ENCODE measurements around the gene PPCDC.

PPCDC gene

DNA sequence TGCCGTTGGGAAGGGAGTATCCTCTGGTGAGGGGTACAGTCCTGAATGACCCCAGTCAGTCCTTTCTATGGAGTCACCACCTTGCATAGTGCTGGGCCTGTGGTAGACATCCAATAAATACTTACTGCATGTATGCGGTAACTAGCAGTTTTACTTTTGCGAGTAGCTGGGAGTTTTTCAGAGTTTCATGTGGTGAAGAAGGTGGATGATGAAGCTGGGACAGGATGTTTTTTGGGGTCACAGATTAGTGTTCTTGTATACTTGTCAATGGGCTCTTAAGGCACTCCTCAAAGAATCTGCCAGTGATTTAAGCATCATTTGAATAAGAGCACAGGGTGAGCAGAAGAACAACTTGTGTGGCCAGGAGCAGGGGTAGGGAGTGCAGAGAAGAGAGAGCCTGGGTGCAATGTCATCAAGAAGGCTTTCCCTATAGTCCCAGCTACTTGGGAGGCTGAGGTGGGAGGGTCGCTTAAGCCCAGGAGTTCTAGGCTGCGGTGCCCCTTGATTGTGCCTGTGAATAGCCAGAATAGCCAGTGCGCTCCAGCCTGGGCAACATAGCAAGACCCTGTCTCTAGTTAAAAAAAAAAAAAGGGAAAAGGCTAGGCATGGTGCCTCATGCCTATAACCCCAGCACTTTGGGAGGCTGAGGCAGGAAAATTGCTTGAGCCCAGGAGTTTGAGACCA is 22.1 kb downstream of the PPCDC start:
- no peak for DNase-seq

DNA sequence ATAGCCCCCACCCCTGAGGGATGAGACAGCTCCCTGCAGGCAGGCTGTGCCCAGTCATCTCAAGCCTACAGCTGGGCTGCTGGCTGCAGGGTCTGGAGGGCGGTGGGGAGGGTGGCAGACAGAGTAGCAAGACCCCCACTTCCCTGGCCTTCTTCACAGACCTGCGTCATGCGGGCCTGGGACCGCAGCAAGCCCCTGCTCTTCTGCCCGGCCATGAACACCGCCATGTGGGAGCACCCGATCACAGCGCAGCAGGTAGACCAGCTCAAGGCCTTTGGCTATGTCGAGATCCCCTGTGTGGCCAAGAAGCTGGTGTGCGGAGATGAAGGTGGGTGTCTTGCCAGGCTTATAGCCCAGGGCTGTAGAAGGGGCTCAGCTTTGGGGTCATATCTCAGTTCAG is 25.0 kb downstream of the PPCDC start:
- DNase-seq: no peak

DNA sequence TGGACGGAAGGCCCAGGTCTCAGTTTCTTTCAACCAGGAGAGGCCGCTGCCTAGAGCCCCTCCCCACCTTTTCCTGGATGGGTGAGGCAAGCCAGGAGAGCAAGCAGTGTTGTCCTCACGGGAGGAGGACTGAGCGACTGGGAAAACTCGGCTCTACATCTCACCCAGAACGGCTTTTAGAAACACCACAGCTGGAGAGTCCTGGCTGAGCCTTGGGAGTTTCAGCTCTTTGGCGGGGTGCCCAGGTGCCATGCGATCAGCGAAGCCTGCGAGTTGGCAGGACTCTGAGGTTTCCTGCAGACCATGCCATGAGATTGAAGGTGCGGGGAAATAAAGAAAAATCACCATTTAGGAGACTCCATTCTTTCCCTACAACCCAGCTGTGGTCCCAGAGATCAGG is 26.0 kb downstream of the PPCDC start:
- peak; percentile 92 for DNase-seq

DNA sequence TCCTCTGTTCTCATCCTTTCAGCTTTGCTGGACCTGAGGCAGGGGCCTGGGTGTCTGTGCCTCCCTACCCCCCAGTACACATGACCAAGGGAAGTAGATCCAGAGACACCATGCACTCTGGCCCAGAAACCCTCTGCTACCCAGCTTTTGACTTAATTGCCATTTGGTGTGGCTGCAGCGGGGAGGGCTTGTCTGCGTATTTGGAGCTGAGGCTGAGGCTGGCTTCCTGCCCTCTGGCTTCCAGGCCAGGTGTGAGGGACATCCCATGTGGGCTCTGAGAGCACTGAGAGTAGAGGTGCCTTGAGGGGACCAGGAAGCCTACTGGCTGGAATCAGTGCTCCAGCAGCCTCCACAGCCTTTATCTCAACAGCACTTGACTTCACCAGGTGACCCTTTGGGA is 26.9 kb downstream of the PPCDC start:
- no peak for DNase-seq

DNA sequence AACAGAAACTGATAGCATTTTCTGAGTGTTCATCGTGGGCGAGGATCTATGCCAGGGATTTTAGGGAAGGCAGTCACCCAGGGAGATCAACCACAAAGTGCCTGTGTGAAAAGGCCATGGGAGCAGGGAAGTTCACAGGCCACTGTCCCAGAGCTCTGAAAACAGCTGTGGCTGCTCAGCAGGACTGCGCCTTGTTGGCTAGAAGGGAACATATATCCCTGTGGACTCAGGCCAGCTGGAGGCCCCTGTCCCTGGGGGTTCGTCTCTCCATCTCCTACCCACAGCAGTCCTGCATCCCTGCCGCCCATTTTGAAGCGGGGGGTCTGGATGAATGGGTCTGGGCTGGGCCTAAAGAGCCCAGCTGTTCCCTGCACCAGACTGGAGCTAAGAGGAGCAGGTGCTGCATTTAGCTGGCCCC is 27.8 kb downstream of the PPCDC start:
- peak; percentile 77 for DNase-seq

GRCh38 chr15:75051711-75052110 is 28.3 kb downstream of the PPCDC start:
- DNase-seq: no peak

- no peak for DNase-seq
These were observed 29.8 kb downstream of the PPCDC start for GRCh38 chr15:75052972-75053747.

GRCh38 chr15:75053748-75054125 is 30.3 kb downstream of the PPCDC start:
- DNase-seq: no peak

- no peak for DNase-seq
These were observed 30.9 kb downstream of the PPCDC start for GRCh38 chr15:75054172-75054897.

DNA sequence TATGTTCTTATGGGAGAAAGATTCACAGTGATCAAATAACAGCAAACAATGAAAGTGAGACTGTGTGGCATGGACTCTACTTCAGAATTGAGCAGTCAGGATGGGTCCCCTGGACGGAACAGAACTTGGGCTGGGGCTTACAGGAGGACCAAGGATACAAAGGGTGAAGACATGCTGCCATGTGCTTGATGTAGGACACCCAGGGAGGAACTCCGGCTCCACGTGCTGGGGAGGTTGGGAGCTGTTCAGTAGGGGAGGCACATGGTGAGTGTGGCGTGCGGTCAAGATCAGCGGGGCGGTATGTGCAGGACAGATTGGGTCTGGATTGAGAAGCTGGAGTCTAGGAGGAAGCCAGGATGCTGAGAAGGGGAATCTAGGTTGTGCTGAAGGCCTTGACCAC is 32.6 kb downstream of the PPCDC start:
- DNase-seq: no peak

DNA sequence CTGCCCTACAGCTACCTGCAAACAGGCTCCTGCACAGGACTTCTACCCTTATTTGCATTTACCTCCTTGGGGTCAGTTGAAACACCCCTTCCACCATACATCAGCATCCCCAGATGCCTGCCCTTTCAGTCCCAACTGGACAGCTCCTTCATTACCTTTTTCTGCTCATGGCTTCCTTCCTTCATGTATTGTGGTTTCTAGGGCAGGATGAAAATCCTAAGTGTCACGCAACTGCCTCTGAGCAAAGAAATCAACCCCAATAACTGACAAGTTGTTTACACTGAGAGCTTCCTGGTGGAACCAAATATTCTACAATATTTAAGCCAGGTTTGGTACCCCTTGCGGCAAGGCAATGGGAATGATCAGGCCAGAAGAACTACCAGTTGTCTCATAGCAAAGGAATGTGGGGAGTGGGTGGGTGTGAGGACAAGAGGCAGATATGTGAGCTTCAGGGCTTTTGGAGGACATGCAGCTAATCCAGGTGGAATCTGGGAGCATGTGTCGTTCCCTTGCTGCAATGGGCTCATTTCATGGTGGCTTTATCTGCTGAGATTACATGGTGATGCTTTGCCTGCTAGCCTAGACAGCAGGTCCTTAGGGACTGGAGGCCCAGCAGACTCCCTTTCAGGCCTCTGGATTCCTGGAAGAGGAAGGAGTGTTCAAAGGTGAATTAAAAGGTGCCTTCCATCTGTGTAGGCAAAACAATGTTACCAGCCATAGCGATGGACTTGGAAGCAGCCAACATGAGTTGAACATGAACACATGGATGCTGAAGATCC is 34.9 kb downstream of the PPCDC start:
- DNase-seq: no peak

DNA sequence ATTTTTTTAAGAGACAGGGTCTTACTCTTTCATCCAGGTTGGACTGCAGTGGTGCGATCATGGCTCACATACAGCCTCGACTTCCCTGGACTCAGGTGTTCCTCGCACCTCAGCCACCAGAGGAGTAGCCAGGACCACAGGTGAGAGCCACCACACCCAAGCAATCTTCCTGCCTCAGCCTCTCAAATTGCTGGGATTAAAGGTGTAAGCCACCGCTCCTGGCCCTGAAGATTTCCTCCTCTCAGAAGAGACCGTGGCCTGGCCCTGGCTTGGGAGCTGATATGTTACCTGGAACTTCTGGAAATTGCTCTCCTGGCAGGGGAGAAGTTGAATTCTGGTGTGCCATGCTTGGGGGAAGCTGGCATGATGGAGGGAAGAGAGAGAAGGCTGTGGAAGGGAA is 36.2 kb downstream of the PPCDC start:
- no peak for DNase-seq

DNA sequence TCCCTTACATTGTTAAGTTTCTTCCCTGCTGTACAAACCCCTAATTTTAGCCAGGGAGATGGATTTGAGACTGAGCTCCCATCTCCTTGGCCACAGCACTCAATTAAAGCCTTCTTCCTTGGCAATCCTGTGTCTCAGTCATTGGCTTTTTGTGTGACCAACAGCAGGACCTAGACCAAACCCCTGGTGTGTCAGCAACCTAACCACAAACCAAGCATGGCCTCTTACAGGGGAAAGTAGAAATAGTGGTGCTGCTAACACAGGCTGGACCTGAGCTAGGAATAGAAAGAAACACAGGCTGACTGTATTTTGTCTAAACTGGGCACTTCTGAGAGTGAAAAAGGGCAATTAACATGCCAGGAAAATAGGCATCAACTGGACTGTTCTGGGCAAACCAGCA is 37.9 kb downstream of the PPCDC start:
- DNase-seq: no peak

DNA sequence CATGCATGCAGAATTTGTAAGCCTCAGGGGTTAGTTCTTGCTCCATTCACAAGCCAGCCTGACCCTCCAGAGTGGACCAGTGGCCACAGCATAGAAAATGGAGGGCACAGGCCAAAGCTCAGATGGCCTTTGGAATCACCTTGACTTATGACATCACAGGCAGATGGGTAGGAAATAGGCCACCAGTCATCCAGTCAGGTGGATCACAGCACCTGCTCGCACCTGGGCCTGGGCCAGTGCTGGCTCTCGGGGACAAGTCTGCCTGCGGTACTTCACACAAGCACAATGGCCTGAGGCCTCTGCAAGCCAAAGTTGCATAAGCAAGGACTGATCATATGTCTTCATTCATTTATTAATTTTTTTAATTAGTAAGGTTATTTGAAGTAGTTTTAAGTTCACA is 39.3 kb downstream of the PPCDC start:
- no peak for DNase-seq

- DNase-seq: no peak
These were observed 39.9 kb downstream of the PPCDC start for GRCh38 chr15:75063338-75063737.

DNA sequence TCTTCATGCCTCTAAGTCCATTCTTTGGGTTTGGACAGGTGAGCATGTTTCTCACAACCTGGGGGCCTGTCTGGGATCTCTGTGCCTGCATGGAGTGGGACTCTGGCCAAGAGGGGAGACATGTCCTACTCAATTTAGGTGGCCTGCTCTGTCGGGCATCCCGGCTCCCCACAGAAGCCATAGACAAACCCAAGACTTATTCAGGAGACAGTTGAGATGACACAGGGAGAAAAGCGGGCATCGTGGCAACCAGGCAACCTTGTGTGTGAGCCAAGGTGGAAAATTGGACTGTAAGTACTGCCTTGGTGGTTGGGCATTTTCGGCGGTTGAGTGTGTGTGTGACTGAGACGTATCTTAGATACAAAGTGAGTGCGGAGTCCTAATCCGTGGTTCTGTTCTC is 40.5 kb downstream of the PPCDC start:
- DNase-seq: no peak

- DNase-seq: no peak
These were observed 41.5 kb downstream of the PPCDC start for GRCh38 chr15:75064846-75065245.

- peak; percentile 89 for DNase-seq
These were observed 42.1 kb downstream of the PPCDC start for GRCh38 chr15:75065467-75065850.

DNA sequence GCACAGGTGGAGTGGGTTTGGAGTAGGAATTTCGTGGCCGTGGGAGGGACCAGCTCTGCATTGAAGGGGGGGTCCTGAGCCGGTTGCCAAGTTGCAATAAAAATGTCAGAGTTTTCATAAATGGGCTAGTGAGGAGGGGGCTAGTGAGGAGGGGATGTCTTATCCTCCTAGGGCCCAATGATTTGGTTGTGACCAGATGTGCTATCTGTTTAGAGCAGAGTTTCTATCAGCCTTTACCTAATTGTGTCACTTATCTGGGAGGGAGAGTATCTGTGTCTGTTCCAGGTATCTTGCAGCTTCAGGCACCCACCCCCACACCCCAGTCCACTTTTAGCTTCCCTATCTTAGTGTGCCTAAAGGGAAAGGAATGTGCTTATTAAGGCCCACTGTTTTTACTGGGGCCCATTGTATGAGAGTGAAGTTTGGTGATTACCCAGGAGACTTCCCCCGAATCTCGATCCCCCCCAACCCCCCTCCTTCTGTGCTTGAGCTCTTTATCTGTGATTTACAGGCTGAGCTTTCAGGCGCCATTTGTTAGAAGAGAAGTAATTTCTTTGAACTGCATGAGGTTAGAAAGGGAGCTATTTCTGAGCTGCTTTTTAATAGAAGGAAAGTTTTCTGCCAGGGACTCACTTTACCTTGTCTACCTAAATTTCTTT is 42.6 kb downstream of the PPCDC start:
- peak; percentile 35 for DNase-seq

- DNase-seq: no peak
These were observed 43.9 kb downstream of the PPCDC start for GRCh38 chr15:75067123-75067830.

DNA sequence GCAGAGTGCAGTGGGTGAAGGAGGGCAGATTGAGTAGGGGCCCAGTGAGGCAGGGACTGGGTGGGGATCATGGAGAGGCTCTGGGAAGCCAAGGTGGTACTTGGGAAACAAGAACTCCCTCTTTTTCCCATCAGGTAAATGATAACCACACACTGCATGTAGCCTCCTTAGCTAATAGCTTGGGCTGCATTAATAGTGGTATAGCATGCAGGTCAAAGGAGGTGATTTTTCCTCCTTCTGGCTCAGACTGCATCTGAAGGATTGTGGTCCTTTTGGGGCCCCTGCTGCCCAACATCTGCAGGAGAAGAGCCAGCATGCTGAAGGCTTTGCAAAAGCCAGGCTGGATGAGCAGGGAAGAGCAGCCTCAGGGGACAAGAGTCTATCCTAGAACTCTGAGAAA is 45.4 kb downstream of the PPCDC start:
- no peak for DNase-seq

DNA sequence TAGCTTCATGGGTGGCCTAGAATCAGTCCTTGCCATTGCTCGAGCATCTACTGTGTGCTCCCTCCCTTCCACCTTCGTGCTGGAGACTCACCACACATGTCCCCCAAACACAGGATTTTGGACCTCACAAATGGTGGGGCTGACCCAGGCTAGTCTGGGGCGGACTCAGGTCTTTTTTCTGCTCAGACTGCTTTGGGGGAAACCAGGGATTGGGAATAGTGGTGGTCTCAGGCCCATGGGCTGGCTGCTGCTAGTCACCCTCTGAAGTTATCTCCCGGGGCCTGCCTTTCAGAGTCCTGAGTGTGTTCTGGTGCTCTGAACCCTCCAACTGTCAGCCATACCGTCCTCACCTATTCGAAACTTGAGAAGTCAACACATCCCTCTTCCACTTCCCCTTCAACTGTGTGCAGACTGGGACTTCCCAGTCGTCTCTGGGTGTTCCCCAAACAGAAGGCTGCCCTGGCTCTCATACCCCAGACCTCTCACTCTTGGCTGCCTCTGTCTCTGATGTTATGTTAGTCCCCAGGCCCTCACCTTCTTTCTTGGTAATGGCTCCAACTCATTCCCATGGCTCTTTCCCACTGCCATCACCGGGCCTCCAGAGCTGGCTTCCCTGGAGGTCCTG is 46.0 kb downstream of the PPCDC start:
- no peak for DNase-seq
